SK-N-SH treated with all-trans-retinoic acid at 6 μM for 48 hours (cell line): ENCODE results near the gene EVA1C.

Source experiments
- ATAC-seq: fragments of 200-7000 bp; cut with Tn5 transposase; 3 replicates; pipeline ENCODE4 v1.9.1; 2020; ENCODE audit warnings: mild to moderate bottlenecking, moderate library complexity
- ARNTL ChIP-seq: fragments of 450-650 bp; formaldehyde crosslinking; IDR thresholded peaks from 2 replicates; pipeline ENCODE4 v1.5.0; 2020; ENCODE audit warnings: low read depth, mild to moderate bottlenecking, moderate library complexity, borderline replicate concordance
- BACH2 ChIP-seq: fragments of 250-450 bp; sonication (Bioruptor Pico); IDR thresholded peaks from 2 replicates; pipeline ENCODE4 v1.9.0; 2021; ENCODE audit warnings: mild to moderate bottlenecking, borderline replicate concordance
- CREB5 ChIP-seq: fragments of 250-450 bp; sonication (Bioruptor Pico); IDR thresholded peaks from 2 replicates; pipeline ENCODE4 v1.5.1; 2020; ENCODE audit warnings: low read depth, mild to moderate bottlenecking, moderate library complexity
- CSDC2 ChIP-seq: fragments of 250-450 bp; sonication (Bioruptor Pico); IDR thresholded peaks from 2 replicates; pipeline ENCODE4 v1.5.0; 2020; ENCODE audit warnings: mild to moderate bottlenecking, moderate library complexity
- ESRRG ChIP-seq: fragments of 250-450 bp; sonication (Bioruptor Pico); IDR thresholded peaks from 2 replicates; pipeline ENCODE4 v1.6.1; 2021; ENCODE audit warnings: mild to moderate bottlenecking
- GLIS3 ChIP-seq: fragments of 250-450 bp; sonication (Bioruptor Pico); IDR thresholded peaks from 2 replicates; pipeline ENCODE4 v1.5.0; 2020; ENCODE audit warnings: mild to moderate bottlenecking, moderate library complexity
- ISL1 ChIP-seq: fragments of 250-450 bp; sonication (Bioruptor Pico); IDR thresholded peaks from 2 replicates; pipeline ENCODE4 v2.1.2; 2022; ENCODE audit warnings: mild to moderate bottlenecking, moderate library complexity
- OSR1 ChIP-seq: fragments of 250-450 bp; sonication (Bioruptor Pico); IDR thresholded peaks from 2 replicates; pipeline ENCODE4 v1.8.0; 2022; ENCODE audit warnings: moderate library complexity, mild to moderate bottlenecking, inconsistent platforms
- RARB ChIP-seq: fragments of 250-450 bp; sonication (Bioruptor Pico); IDR thresholded peaks from 2 replicates; pipeline ENCODE4 v1.8.0; 2021; ENCODE audit warnings: mild to moderate bottlenecking, moderate library complexity
- SNAI2 ChIP-seq: fragments of 250-450 bp; sonication (Bioruptor Pico); IDR thresholded peaks from 2 replicates; pipeline ENCODE4 v1.5.0; 2020; ENCODE audit warnings: mild to moderate bottlenecking, moderate library complexity
- TCF4 ChIP-seq: fragments of 250-450 bp; sonication (Bioruptor Pico); IDR thresholded peaks from 2 replicates; pipeline ENCODE4 v1.8.0; 2021; ENCODE audit warnings: mild to moderate bottlenecking, moderate library complexity, borderline replicate concordance
- TOX ChIP-seq: fragments of 250-450 bp; sonication (Bioruptor Pico); IDR thresholded peaks from 2 replicates; pipeline ENCODE4 v1.8.0; 2021; ENCODE audit warnings: mild to moderate bottlenecking, moderate library complexity, borderline replicate concordance
- ZC3H10 ChIP-seq: fragments of 250-450 bp; sonication (Bioruptor Pico); IDR thresholded peaks from 2 replicates; pipeline ENCODE4 v1.5.1; 2021; ENCODE audit warnings: mild to moderate bottlenecking, moderate library complexity
- ZFP3 ChIP-seq: fragments of 250-450 bp; sonication (Bioruptor Pico); IDR thresholded peaks from 2 replicates; pipeline ENCODE4 v1.5.0; 2020; ENCODE audit warnings: mild to moderate bottlenecking, moderate library complexity
- ZFP30 ChIP-seq: fragments of 450-650 bp; formaldehyde crosslinking; IDR thresholded peaks from 2 replicates; pipeline ENCODE4 v1.5.0; 2022; ENCODE audit warnings: mild to moderate bottlenecking, moderate library complexity
- ZNF565 ChIP-seq: fragments of 450-650 bp; formaldehyde crosslinking; conservative IDR thresholded peaks from 2 replicates; pipeline ENCODE4 v1.5.0; 2020; ENCODE audit warnings: low read depth, mild to moderate bottlenecking, moderate library complexity
- ZNF70 ChIP-seq: fragments of 450-650 bp; formaldehyde crosslinking; IDR thresholded peaks from 2 replicates; pipeline ENCODE4 v1.5.0; 2020; ENCODE audit warnings: mild to moderate bottlenecking, moderate library complexity
- ZNF8 ChIP-seq: fragments of 450-650 bp; formaldehyde crosslinking; IDR thresholded peaks from 2 replicates; pipeline ENCODE4 v1.5.0; 2020; ENCODE audit warnings: mild to moderate bottlenecking, moderate library complexity
- TF ChIP-seq, protein P1 (sequence below): fragments of 250-450 bp; sonication (Bioruptor Pico); IDR thresholded peaks from 2 replicates; pipeline ENCODE4 v1.8.0; 2020; ENCODE audit warnings: mild to moderate bottlenecking, moderate library complexity, borderline replicate concordance
- TF ChIP-seq, protein P2 (sequence below): fragments of 250-450 bp; sonication (Bioruptor Pico); IDR thresholded peaks from 2 replicates; pipeline ENCODE4 v1.8.0; 2021; ENCODE audit warnings: low read depth, mild to moderate bottlenecking, moderate library complexity, borderline replicate concordance

Gene EVA1C

GRCh38 chr21:32467291-32467690 is 54.8 kb downstream of the EVA1C start:
- no peak for ATAC-seq

DNA sequence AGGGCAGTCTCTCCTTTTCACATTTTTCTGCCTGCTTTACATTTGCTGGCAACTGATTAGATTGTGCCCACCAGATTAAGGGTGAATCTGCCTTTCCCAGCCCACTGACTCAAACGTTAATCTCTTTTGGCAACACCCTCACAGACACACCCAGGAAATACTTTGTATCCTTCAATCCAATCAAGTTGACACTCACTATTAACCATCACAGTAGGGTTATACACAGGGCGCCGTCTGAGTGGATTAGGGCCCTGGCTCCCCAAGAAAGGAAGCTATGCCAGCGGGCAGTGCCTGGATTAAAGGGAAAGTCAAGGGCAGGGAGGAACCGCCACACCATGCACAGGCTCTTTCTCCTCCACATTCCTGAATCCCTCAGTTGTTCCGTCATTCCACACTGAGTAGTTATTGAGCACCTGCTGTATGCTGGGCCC is 56.2 kb downstream of the EVA1C start:
- TF ChIP-seq ESRRG (no peak), CREB5 (CRISPR knock-in tag) (no peak), ZC3H10 (CRISPR knock-in tag) (no peak), ZNF8 (CRISPR knock-in tag) (no peak), ZFP3 (CRISPR knock-in tag) (no peak), CSDC2 (CRISPR knock-in tag) (no peak), ISL1 (no peak), OSR1 (CRISPR knock-in tag) (no peak), SNAI2 (CRISPR knock-in tag) (no peak), TCF4 (CRISPR knock-in tag) (no peak), BACH2 (CRISPR knock-in tag) (no peak), GLIS3 (CRISPR knock-in tag) (no peak), RARB (no peak)
- TF ChIP-seq, protein P1, sequence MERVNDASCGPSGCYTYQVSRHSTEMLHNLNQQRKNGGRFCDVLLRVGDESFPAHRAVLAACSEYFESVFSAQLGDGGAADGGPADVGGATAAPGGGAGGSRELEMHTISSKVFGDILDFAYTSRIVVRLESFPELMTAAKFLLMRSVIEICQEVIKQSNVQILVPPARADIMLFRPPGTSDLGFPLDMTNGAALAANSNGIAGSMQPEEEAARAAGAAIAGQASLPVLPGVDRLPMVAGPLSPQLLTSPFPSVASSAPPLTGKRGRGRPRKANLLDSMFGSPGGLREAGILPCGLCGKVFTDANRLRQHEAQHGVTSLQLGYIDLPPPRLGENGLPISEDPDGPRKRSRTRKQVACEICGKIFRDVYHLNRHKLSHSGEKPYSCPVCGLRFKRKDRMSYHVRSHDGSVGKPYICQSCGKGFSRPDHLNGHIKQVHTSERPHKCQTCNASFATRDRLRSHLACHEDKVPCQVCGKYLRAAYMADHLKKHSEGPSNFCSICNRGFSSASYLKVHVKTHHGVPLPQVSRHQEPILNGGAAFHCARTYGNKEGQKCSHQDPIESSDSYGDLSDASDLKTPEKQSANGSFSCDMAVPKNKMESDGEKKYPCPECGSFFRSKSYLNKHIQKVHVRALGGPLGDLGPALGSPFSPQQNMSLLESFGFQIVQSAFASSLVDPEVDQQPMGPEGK (CRISPR knock-in tag), result no peak
- ATAC-seq, result no peak

More at GRCh38 chr21:32467291-32467690, 54.8 kb downstream of the EVA1C start:
- TF ChIP-seq ZNF565 (CRISPR knock-in tag) (no peak), TOX (CRISPR knock-in tag) (no peak), ZC3H10 (CRISPR knock-in tag) (no peak), ZFP3 (CRISPR knock-in tag) (no peak), ZNF70 (CRISPR knock-in tag) (no peak), BACH2 (CRISPR knock-in tag) (no peak), ZFP30 (CRISPR knock-in tag) (no peak)
- TF ChIP-seq, protein P2, sequence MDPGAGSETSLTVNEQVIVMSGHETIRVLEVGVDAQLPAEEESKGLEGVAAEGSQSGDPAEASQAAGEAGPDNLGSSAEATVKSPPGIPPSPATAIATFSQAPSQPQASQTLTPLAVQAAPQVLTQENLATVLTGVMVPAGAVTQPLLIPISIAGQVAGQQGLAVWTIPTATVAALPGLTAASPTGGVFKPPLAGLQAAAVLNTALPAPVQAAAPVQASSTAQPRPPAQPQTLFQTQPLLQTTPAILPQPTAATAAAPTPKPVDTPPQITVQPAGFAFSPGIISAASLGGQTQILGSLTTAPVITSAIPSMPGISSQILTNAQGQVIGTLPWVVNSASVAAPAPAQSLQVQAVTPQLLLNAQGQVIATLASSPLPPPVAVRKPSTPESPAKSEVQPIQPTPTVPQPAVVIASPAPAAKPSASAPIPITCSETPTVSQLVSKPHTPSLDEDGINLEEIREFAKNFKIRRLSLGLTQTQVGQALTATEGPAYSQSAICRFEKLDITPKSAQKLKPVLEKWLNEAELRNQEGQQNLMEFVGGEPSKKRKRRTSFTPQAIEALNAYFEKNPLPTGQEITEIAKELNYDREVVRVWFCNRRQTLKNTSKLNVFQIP, result no peak

GRCh38 chr21:32469628-32470027 is 57.1 kb downstream of the EVA1C start:
- TF ChIP-seq GLIS3 (CRISPR knock-in tag) (no peak), ZNF8 (CRISPR knock-in tag) (no peak), ZNF565 (CRISPR knock-in tag) (no peak), TCF4 (CRISPR knock-in tag) (no peak), ZC3H10 (CRISPR knock-in tag) (no peak), ZNF70 (CRISPR knock-in tag) (no peak), RARB (no peak), ESRRG (no peak)
- TF ChIP-seq, protein P1 (CRISPR knock-in tag), result no peak

GRCh38 chr21:32470206-32470605 is 57.7 kb downstream of the EVA1C start:
- TF ChIP-seq TOX (CRISPR knock-in tag) (no peak), ZFP3 (CRISPR knock-in tag) (no peak), ESRRG (no peak), ARNTL (CRISPR knock-in tag) (no peak), GLIS3 (CRISPR knock-in tag) (no peak), TCF4 (CRISPR knock-in tag) (no peak), ZNF70 (CRISPR knock-in tag) (no peak), ZNF8 (CRISPR knock-in tag) (no peak), RARB (no peak)
- TF ChIP-seq, protein P1 (CRISPR knock-in tag), result no peak
- ATAC-seq, result no peak

More at GRCh38 chr21:32469628-32470027, 57.1 kb downstream of the EVA1C start:
- no peak for ATAC-seq
